ENCODE results near the gene BICDL2. TPM values are rescaled to one million over a fixed set of nuclear protein-coding genes. Genes with fewer than 3 reads are reported as not detected.

BICDL2 gene
- total and polyA plus RNA-seq, 2 donors from 2014 or later = 2.9 to 12.1 TPM

DNA sequence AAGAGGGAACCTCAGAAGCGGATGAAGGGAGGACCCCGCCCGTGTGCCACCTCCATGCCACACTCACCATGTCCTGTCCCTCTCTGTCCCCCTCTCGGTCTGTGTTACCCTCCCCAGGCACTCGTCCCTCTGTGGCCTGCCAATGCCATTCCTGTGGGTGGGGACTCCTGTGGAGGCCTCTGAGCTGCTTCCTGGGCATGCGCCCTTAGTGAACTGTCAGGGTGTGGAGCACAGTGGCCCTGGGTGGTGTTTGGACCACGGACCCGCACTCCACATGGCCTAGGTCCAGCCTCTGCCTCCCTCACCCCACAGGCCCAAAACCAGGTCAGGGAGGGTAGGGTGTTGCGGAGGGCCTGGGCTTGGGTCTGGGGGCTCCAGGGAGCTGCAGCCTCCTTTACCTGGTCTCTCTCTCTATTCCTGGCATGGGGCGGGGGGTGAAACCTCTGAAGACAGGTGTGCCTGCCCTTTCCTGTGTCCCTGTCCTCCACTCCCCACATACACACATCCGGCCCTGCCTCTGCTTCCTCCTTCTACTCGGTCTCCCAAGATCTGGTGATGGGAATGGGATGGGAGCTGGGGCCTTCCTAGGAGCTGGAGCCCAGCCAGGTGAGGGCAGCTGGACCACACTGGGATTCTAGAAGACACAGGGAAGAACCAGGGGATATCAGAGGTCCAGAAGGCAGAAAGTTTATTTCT lies 45.0 kb downstream of the BICDL2 start:
- FAIRE-seq (no peak), DNase-seq (no peak)
- Histone ChIP-seq H3K9me3 (ENCODE audit: control insufficient read depth in 2 of 3, insufficient read depth in 1 of 3, low read length in 3 of 3) (no peaks in the 10 kb centered on the region), H3K9ac (ENCODE audit: low read length in 3 of 3) (no peak overlapping the region), H3K27ac (ENCODE audit: low read depth in 2 of 2, low read length in 2 of 2) (no peak overlapping the region), H3K4me1 (ENCODE audit: control insufficient read depth in 2 of 3, insufficient read depth in 2 of 3, low read depth in 1 of 3, low read length in 3 of 3) (no peaks in the 10 kb centered on the region), H3K36me3 (ENCODE audit: control insufficient read depth in 2 of 3, insufficient read depth in 3 of 3, low read length in 3 of 3) (no peaks in the 10 kb centered on the region), H3K27me3 (ENCODE audit: control insufficient read depth, insufficient read depth, low read length) (no peaks in the 10 kb centered on the region), H3K4me3 (ENCODE audit: low read length in 3 of 3) (no peak overlapping the region)
- intact Hi-C loops (cut with DNase I) = no loop called here
- no peak for TF ChIP-seq CTCF (IDR thresholded peaks at IDR 0.05; ENCODE audit: borderline replicate concordance, extremely low read depth, insufficient read depth)

DNA sequence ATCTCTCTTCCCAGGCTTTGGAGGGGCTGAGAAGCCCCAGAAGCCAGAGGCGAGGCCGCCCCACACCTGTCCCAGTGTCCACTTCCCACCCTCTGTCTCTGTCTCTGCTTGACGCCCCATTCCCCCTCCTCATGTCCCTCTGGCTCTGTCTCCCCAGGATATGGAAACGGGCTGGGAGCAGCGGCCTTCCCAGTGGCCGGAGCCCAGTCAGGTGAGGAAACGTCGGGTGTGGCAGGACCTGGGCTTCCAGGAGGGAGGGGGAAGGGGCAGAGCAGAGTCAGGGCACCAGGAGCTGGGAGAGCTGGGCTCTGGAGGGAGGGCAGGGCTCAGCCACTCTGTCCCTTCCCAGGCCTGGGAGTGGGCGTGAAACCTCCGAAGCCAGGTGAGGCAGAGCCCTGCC lies 45.9 kb downstream of the BICDL2 start:
- TF ChIP-seq CTCF (IDR thresholded peaks at IDR 0.05; ENCODE audit: borderline replicate concordance, extremely low read depth, insufficient read depth) = no peak
- Histone ChIP-seq H3K4me3 (ENCODE audit: low read length in 3 of 3) (no peak overlapping the region), H3K27ac (ENCODE audit: low read depth in 2 of 2, low read length in 2 of 2) (no peak overlapping the region), H3K36me3 (ENCODE audit: control insufficient read depth in 2 of 3, insufficient read depth in 3 of 3, low read length in 3 of 3) (no peaks in the 10 kb centered on the region), H3K9ac (ENCODE audit: low read length in 3 of 3) (no peak overlapping the region), H3K9me3 (ENCODE audit: control insufficient read depth in 2 of 3, insufficient read depth in 1 of 3, low read length in 3 of 3) (no peaks in the 10 kb centered on the region), H3K27me3 (ENCODE audit: control insufficient read depth, insufficient read depth, low read length) (no peaks in the 10 kb centered on the region), H3K4me1 (ENCODE audit: control insufficient read depth in 2 of 3, insufficient read depth in 2 of 3, low read depth in 1 of 3, low read length in 3 of 3) (no peaks in the 10 kb centered on the region)
- FAIRE-seq (no peak), DNase-seq (no peak)
- intact Hi-C loops (cut with DNase I) = no loop called here

GRCh38 chr16:2988590-2989099 lies 48.1 kb downstream of the BICDL2 start:
- no peak for DNase-seq

More at GRCh38 chr16:2988590-2989099, 48.1 kb downstream of the BICDL2 start:
- TF ChIP-seq CTCF (IDR thresholded peaks at IDR 0.05; ENCODE audit: borderline replicate concordance, extremely low read depth, insufficient read depth) = no peak
- intact Hi-C loops (cut with DNase I) = no loop called here
- Histone ChIP-seq H3K36me3 (ENCODE audit: control insufficient read depth in 2 of 3, insufficient read depth in 3 of 3, low read length in 3 of 3) (no peaks in the 10 kb centered on the region), H3K4me3 (ENCODE audit: low read length in 3 of 3) (no peak overlapping the region), H3K9ac (ENCODE audit: low read length in 3 of 3) (no peak overlapping the region), H3K9me3 (ENCODE audit: control insufficient read depth in 2 of 3, insufficient read depth in 1 of 3, low read length in 3 of 3) (no peaks in the 10 kb centered on the region), H3K4me1 (ENCODE audit: control insufficient read depth in 2 of 3, insufficient read depth in 2 of 3, low read depth in 1 of 3, low read length in 3 of 3) (no peaks in the 10 kb centered on the region), H3K27ac (ENCODE audit: low read depth in 2 of 2, low read length in 2 of 2) (no peak overlapping the region), H3K27me3 (ENCODE audit: control insufficient read depth, insufficient read depth, low read length) (no peaks in the 10 kb centered on the region)
- no peak for FAIRE-seq

All from kidney (tissue), 14 donors.